Measurements from ENCODE around the gene MRPS12.

DNA sequence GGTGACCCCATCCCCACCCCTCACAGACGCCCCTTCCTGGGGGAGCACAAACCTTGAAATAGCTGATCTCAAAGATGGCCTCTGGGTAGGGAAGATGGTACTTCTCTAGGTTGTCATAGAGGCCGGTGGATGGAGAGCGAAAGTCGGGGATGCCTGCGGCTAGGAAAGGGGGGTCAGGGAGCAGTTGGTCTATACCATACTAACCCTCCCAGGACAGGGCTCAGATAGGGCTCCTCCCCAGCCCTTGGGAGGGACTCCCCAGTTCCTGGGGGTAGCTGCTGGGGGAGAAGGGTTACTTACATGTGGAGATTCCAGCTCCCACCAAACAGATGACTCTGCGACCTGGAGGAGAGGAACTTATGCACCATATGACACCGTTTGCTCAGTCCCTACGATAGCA lies 40.9 kb upstream of the MRPS12 start:
- TF ChIP-seq POLR2AphosphoS5 (IDR thresholded peaks at IDR 0.05; ENCODE audit: low read depth, low read length) (no peak), RXRA (CRISPR knock-in tag; IDR thresholded peaks at IDR 0.05) (no peak), KDM5B (CRISPR knock-in tag; IDR thresholded peaks at IDR 0.05; ENCODE audit: borderline replicate concordance) (no peak)
- TF ChIP-seq, protein P1, sequence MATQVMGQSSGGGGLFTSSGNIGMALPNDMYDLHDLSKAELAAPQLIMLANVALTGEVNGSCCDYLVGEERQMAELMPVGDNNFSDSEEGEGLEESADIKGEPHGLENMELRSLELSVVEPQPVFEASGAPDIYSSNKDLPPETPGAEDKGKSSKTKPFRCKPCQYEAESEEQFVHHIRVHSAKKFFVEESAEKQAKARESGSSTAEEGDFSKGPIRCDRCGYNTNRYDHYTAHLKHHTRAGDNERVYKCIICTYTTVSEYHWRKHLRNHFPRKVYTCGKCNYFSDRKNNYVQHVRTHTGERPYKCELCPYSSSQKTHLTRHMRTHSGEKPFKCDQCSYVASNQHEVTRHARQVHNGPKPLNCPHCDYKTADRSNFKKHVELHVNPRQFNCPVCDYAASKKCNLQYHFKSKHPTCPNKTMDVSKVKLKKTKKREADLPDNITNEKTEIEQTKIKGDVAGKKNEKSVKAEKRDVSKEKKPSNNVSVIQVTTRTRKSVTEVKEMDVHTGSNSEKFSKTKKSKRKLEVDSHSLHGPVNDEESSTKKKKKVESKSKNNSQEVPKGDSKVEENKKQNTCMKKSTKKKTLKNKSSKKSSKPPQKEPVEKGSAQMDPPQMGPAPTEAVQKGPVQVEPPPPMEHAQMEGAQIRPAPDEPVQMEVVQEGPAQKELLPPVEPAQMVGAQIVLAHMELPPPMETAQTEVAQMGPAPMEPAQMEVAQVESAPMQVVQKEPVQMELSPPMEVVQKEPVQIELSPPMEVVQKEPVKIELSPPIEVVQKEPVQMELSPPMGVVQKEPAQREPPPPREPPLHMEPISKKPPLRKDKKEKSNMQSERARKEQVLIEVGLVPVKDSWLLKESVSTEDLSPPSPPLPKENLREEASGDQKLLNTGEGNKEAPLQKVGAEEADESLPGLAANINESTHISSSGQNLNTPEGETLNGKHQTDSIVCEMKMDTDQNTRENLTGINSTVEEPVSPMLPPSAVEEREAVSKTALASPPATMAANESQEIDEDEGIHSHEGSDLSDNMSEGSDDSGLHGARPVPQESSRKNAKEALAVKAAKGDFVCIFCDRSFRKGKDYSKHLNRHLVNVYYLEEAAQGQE (IDR thresholded peaks at IDR 0.05; ENCODE audit: borderline replicate concordance in 1 of 2, low read depth in 1 of 2, low read length in 2 of 2): no peak
